ENCODE measurements around the gene SIVA1.

SIVA1 gene

DNA sequence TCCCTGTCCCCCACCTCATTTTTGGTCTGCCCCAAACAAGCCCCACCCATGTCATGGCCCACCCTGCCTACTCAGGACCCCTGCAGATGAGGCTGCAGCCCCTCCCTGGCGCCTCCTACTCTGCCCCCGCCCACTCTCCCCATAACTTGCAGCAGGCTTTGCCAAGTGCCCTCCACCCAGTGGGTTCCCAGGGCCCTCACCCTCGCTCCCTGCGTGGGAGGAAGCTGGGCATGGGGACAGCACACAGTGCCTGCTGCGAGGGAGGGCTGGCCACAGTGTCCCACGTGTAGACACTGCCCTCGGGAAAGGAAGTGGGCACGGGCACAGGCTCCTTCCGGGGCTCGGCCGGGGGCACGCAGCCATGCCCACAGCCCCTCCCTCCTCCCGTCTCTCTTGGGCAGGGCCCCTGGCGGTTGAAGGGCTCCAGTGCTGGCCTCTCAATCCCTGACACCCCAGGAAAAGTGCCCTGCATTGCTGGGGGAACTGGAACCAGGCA is 33.2 kb downstream of the SIVA1 start:
- no peak for DNase-seq
- Histone ChIP-seq H3K9me3 (no peaks in the 10 kb centered on the region), H3K27ac (peak overlapping the region in 1 of 2 donors; percentile 25), H3K4me3 (no peak overlapping the region), H3K27me3 (no peaks in the 10 kb centered on the region), H3K36me3 (peaks cover 12 to 79% (median 43%) of the 10 kb centered on the region in 3 donors), H3K4me1 (peaks cover 0 to 67% (median 35%) of the 10 kb centered on the region in 4 donors)
- intact Hi-C loops (cut with DNase I; ENCODE audit: low total_unique reads): no loop called here
- TF ChIP-seq, protein P1, sequence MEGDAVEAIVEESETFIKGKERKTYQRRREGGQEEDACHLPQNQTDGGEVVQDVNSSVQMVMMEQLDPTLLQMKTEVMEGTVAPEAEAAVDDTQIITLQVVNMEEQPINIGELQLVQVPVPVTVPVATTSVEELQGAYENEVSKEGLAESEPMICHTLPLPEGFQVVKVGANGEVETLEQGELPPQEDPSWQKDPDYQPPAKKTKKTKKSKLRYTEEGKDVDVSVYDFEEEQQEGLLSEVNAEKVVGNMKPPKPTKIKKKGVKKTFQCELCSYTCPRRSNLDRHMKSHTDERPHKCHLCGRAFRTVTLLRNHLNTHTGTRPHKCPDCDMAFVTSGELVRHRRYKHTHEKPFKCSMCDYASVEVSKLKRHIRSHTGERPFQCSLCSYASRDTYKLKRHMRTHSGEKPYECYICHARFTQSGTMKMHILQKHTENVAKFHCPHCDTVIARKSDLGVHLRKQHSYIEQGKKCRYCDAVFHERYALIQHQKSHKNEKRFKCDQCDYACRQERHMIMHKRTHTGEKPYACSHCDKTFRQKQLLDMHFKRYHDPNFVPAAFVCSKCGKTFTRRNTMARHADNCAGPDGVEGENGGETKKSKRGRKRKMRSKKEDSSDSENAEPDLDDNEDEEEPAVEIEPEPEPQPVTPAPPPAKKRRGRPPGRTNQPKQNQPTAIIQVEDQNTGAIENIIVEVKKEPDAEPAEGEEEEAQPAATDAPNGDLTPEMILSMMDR (IDR thresholded peaks at IDR 0.05): no peak

- TF ChIP-seq, protein P1 (IDR thresholded peaks at IDR 0.05): no peak
- no peak for DNase-seq
- H3K4me3 ChIP-seq: no peak overlapping the region
- peaks cover 12 to 83% (median 47%) of the 10 kb centered on the region in 3 donors for H3K36me3 ChIP-seq
- H3K4me1 ChIP-seq: peaks cover 0 to 76% (median 43%) of the 10 kb centered on the region in 4 donors
- intact Hi-C loops (cut with DNase I; ENCODE audit: low total_unique reads): no loop called here
- H3K27ac ChIP-seq: no peak overlapping the region
- no peaks in the 10 kb centered on the region for H3K9me3 ChIP-seq
- no peaks in the 10 kb centered on the region for H3K27me3 ChIP-seq
Observed at GRCh38 chr14:104786726-104787675, 34.1 kb downstream of the SIVA1 start.

DNA sequence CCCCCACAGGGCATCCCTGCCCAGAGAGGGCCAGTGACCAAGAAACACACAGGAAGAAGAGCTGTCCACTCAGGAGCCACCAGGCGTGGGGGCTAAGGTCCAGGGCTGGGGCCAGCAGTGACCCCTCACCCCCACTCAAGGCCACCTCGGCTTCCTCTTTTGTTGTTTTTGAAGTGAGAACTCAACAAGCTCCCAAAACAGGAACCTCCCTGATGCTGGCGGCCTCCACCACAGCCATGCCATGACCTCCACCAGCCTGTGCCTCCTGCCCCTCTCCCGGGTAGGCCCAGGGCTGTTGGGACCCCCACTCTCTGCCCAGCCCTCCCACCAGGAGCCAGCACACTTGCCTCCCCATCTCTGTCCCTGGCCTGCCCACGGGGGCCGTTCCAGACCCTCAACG is 34.8 kb downstream of the SIVA1 start:
- peaks cover 0 to 83% (median 50%) of the 10 kb centered on the region in 4 donors for H3K4me1 ChIP-seq

DNA sequence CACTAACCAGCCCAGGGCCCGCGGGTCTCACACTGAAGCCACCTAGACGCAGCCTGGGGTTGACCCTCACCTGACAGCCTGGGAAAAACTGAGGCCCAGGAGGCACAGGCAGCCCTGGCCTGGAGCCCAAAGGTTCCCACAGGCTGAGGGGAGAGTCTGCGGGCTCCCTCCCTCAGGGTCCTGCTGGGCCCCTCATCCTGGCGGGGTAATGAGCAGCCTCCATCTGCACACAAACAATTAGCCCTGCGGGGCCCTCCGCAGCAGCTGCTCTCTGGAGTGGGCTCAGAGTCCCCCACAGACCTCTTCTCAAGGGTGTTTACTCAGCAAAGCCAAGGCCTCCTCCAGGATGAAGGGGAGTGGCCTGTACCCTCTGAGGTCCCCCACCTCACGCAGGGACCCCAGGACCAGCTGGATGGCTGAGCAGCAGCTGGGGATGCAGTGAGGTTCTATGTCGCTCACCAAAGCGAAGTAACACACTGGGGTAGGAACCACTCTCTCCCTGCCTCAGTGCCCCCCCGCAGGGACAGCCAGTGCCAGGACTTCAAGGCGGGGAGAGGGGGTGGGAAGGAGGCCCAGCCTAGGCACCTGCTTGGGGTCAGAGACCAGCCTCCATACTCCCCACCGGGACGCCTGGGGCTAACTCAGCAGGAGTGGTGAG is 35.3 kb downstream of the SIVA1 start:
- intact Hi-C loops (cut with DNase I; ENCODE audit: low total_unique reads): no loop called here
- Histone ChIP-seq H3K36me3 (peaks cover 12 to 86% (median 39%) of the 10 kb centered on the region in 3 donors), H3K4me1 (peaks cover 0 to 89% (median 55%) of the 10 kb centered on the region in 4 donors), H3K27ac (no peak overlapping the region), H3K9me3 (no peaks in the 10 kb centered on the region), H3K27me3 (no peaks in the 10 kb centered on the region), H3K4me3 (no peak overlapping the region)
- DNase-seq: no peak
- TF ChIP-seq, protein P1 (IDR thresholded peaks at IDR 0.05): no peak

More for the DNA sequence above, 34.8 kb downstream of the SIVA1 start:
- H3K36me3 ChIP-seq: peaks cover 12 to 85% (median 40%) of the 10 kb centered on the region in 3 donors
- intact Hi-C loops (cut with DNase I; ENCODE audit: low total_unique reads): no loop called here
- peak in 1 of 2 donors; percentile 48 for DNase-seq
- H3K4me3 ChIP-seq: no peak overlapping the region
- no peak overlapping the region for H3K27ac ChIP-seq
- TF ChIP-seq, protein P1 (IDR thresholded peaks at IDR 0.05): no peak
- no peaks in the 10 kb centered on the region for H3K9me3 ChIP-seq
- H3K27me3 ChIP-seq: no peaks in the 10 kb centered on the region

GRCh38 chr14:104788873-104789663 is 36.1 kb downstream of the SIVA1 start:
- intact Hi-C loops (cut with DNase I; ENCODE audit: low total_unique reads): no loop called here
- Histone ChIP-seq H3K4me1 (peaks cover 0 to 96% (median 63%) of the 10 kb centered on the region in 4 donors), H3K27ac (no peak overlapping the region)

More at GRCh38 chr14:104788873-104789663, 36.1 kb downstream of the SIVA1 start:
- Histone ChIP-seq H3K9me3 (no peaks in the 10 kb centered on the region), H3K27me3 (no peaks in the 10 kb centered on the region), H3K36me3 (peaks cover 12 to 80% (median 35%) of the 10 kb centered on the region in 3 donors), H3K4me3 (no peak overlapping the region)
- TF ChIP-seq, protein P1 (IDR thresholded peaks at IDR 0.05): no peak
- DNase-seq: no peak

All from tibial artery (tissue), 4 donors.